ENCODE measurements around the gene ZBTB3.

ZBTB3 gene

GRCh38 chr11:62787005-62787759 is 33.2 kb upstream of the ZBTB3 start, which contains the start of gene TMEM179B (continued):
- peak; percentile 28; the same call in 1 of the 2 replicates for TF ChIP-seq PRDM10 (tag by site-specific recombination; IDR thresholded peaks at IDR 0.05)
- peak; percentile 89 for TF ChIP-seq SP3 (tag by site-specific recombination; IDR thresholded peaks at IDR 0.05)
- TF ChIP-seq ZSCAN5A (tag by site-specific recombination; IDR thresholded peaks at IDR 0.05), result peak; percentile 56; the same call in 1 of the 2 replicates
- peak; percentile 82 for TF ChIP-seq YY1 (tag by site-specific recombination; IDR thresholded peaks at IDR 0.05)
- peak; percentile 81 for TF ChIP-seq ZEB2 (tag by site-specific recombination; IDR thresholded peaks at IDR 0.05)
- TF ChIP-seq TSHZ1 (tag by site-specific recombination; IDR thresholded peaks at IDR 0.05; ENCODE audit: borderline replicate concordance), result no peak
- peak; percentile 85 for TF ChIP-seq ZBTB11 (tag by site-specific recombination; conservative IDR thresholded peaks at IDR 0.05; ENCODE audit: low read depth)
- peak; percentile 65 for TF ChIP-seq ZNF629 (tag by site-specific recombination; IDR thresholded peaks at IDR 0.05)
- TF ChIP-seq PRDM6 (tag by site-specific recombination; IDR thresholded peaks at IDR 0.05), result no peak
- TF ChIP-seq KLF8 (tag by site-specific recombination; IDR thresholded peaks at IDR 0.05), result peak; percentile 72
- TF ChIP-seq ZNF112 (tag by site-specific recombination; IDR thresholded peaks at IDR 0.05), result no peak
- no peak for TF ChIP-seq ZNF521 (tag by site-specific recombination; IDR thresholded peaks at IDR 0.05)
- 0 out of 2 replicates have a peak, but pooled peaks have one; percentile 20 for TF ChIP-seq ZNF121 (tag by site-specific recombination; IDR thresholded peaks at IDR 0.05)
- no peak for TF ChIP-seq PRDM2 (tag by site-specific recombination; IDR thresholded peaks at IDR 0.05; ENCODE audit: borderline replicate concordance)
- peak; percentile 66 for TF ChIP-seq KLF17 (tag by site-specific recombination; IDR thresholded peaks at IDR 0.05)

Data from HEK293 (cell line).